Brain pericyte (primary cell): ENCODE data around the gene CACNA2D3.

Source experiments
- DNase-seq: peaks from one replicate; pipeline ENCODE4 v3.0.0-alpha.2; 2012; ENCODE audit warnings: low read depth, low spot score

CACNA2D3 gene

DNA sequence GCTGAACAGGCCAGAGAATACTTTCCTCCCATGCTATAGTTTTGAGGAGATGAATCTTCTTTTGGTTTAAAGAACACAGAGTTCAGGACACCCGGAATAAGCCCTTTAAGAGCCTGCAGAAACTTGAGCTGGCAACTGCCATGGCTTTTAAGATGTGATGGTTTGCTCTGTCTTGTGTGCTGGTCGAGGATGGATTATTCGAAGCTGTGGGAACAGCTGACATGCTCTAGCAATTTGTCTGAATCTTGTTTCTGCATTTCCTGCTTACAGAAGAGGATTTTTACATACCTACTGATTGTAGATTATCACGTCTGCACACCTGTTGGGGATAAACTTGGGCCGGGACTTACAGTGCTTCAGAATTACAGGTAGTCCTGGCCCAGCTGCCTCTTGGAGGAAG, 408.6 kb downstream of the CACNA2D3 start:
- no peak for DNase-seq

DNA sequence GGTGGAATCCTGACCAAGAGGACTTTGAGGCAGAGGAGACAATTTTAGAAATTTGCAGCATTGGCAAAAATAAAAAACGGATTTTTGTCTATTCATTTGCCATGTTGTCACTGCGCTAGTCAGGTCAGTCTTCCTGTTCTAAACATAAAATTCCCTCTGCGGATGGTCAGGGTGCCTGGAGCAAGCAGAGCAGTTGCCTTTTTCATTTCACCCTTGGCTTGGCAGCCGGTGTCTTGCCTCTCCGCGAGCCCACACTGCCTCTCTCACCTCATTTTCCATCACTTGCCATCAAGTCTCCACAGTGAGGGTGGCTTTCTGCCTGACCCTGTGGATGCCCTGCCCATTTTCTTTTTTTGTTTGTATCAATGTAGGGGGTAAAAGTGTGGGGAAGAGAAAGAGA, 409.4 kb downstream of the CACNA2D3 start:
- DNase-seq: no peak

DNA sequence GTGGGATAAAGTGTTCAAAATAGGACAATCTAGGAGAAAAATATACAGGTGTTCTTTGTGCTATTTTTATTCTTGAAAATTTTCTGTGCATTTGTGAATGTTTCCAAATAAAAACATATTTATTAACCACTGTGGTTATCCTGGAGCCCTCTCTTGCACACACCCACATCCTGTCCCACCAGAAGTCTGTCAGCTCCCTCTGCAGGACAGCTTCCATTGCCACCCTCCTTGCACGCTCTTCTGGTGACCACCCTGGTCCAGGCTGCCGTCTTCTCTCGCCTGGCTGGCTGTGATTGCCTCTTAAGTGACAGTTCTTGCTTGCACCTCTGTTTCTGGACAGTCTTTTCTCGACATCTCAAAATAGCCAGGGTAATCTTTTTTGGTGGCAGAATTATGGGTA, 411.5 kb downstream of the CACNA2D3 start:
- no peak for DNase-seq

DNA sequence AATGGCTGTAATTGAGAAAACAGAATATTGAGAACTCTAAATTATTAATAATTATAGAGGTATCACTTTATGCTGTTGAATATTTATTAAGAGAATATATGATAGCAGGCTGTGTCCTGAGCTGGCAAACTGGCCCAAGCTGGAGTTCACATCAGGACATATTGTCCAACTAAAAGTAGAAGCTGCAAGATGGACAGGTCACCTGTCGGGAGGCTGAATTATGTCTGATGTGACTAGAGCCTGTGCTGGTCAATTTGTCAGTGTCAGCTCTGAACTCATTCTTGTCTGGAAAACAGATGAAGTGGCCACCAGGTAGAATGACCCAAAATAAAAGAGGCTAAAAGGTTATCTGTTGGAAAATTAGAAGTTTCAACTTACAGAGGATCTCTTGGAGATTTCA, 413.3 kb downstream of the CACNA2D3 start:
- no peak for DNase-seq

DNA sequence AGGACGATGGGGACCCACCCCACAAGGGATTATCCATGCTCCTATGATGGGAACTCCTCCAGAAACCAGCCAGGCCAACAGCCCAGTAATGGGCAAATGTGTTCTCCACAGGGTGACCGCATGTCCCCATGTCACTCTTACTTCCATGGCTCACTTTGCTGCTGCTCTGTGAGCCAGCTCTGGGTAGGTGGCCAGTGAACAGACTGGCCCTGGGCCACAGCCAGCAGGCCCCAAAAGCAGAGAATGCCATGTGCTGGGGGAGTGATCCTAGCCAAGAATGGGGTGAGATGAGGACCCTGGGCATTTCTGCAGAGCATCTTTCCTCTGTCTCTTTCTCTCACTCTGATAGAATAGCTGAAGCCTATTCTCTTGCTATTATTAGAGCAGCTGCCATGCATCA, 414.1 kb downstream of the CACNA2D3 start:
- DNase-seq: no peak

DNA sequence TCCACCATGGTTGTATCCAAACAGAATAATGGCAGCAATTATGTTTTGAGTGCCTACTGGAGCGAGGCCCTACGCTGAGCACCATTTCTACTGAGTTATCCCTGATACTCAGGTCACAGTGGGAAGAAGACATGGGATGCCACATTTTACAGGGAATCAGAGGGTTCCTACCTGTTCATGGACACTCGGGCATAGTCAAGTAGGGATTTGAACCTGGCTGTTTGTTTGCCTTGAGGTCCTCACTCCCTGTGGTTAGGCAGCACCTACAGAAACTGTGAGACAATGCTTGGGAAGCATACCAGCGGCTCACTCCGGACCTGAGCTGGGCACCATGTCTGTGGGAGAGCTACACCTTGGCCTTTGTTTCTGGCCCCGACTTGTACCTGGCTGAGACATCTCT, 415.2 kb downstream of the CACNA2D3 start:
- DNase-seq: no peak

DNA sequence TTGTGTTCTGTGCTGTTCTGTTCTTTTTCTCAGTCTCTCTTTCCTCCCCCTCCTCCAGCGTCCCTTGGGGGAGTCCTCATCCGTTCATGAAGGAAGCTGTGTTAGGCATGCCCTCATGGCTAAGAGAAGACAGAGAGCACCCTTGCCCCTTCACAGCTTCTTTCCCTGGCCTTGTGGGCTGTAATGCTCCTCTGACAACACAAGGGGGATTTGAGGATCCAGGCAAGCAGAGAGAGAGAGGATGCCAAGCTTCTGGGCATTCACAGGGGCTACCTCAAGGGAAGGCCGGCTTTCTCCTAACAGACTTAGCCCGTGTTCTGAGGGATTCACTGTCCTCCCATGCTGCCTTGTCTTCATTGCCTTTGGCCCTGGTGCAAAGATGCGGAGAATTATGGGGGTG, 416.0 kb downstream of the CACNA2D3 start:
- no peak for DNase-seq

DNA sequence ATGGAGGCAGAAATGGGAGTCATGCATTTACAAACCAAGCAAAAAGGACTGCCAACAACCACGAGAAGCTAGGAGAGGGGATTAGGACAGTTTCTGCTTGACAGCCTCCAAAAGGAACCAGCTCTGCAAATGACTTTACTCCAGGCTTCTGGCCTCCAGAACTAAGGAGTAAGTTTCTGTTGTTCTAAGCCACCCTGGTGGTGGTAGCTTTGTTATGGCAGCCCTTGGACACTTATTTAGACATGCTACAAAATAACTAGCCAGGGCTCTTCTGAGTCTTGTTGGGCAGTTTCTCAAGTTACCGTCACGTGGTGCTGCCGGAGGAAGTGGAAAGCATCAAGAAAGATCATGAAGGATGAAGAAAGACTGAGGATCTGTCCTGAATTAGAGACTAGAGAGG, 419.0 kb downstream of the CACNA2D3 start:
- no peak for DNase-seq

DNA sequence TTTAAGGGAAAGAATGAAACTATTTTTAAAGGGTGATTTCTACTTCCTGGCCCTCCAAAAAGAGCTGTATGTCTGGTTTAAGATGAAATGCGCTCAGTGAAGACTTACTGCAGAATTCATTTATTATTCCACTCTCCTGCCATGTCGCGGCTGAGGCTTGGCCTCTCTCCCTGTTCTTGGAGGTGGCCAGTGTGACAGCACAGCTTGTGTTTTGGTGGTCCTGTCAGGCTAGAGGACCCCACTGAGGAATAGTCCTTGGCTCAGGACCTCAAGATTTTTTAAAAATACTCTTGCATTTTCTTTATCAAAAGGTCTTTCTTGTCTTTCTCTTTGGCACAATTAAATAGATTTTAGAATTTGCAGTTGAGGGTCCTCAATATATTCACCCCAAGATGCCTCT, 421.1 kb downstream of the CACNA2D3 start:
- DNase-seq: no peak

DNA sequence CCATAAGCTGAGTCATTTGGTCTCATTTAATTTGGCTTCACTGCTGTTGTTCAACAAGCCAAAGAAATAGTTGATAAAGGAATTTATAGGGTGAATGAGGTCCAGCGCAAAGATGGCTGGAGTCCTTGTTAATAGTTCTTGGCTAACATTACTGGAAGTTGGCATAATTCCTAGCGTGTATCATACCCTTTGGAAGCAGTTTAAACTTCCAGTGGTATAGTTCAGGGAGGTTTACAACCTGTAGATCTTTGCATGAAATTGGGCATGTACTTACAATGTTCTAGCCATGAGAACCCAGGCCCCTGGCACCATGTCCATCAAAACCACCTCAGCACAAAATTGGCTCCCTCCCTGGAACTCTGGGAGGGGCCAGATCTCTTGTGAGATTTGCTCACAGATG, 424.7 kb downstream of the CACNA2D3 start:
- no peak for DNase-seq

DNA sequence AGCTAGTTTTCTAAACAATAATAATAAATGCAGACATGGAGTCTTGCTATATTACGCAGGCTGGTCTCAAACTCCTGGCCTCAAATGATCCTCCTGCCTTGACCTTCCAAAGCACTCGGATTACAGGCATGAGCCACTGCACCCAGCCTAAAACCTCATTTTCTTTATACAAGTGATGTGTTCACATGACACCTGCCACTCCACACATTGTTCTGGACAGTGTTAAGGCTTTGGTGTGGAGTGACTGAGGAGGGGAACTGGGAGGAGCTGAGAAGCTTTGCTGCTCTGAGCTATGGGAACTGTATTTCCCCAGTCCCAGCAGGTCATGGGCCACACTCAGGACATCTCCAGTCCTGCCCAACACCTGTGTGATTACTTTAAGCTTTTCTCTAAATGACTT, 425.5 kb downstream of the CACNA2D3 start:
- DNase-seq: no peak

DNA sequence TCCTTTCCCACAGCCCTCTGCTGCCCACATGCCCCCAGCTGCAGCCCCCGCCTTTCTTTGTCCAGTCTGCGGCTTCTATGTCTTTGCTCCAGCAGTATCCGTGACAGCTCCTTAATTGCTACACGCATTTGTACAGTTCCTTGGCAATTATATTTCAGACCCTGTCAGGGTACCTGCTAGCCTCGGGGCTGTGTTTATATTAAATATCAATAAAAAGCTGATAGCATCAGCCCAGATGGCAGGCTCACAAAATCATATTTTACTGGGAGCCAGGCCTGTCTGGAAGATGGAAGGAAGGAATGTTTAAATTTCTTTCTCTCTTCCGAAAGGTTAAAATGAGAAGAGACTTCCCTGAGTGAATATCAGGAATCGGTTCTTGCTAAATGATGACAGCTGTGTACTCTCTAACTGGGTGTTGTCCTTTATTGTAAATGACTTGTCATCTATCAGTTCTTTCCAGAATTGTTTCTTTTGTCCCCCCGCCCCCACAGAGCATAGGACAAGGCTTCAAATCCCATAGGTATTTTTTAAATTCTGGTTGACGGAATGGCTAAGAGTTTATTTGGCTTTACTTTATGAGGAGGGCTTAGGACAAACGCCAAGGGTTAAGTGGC, 427.4 kb downstream of the CACNA2D3 start:
- no peak for DNase-seq

DNA sequence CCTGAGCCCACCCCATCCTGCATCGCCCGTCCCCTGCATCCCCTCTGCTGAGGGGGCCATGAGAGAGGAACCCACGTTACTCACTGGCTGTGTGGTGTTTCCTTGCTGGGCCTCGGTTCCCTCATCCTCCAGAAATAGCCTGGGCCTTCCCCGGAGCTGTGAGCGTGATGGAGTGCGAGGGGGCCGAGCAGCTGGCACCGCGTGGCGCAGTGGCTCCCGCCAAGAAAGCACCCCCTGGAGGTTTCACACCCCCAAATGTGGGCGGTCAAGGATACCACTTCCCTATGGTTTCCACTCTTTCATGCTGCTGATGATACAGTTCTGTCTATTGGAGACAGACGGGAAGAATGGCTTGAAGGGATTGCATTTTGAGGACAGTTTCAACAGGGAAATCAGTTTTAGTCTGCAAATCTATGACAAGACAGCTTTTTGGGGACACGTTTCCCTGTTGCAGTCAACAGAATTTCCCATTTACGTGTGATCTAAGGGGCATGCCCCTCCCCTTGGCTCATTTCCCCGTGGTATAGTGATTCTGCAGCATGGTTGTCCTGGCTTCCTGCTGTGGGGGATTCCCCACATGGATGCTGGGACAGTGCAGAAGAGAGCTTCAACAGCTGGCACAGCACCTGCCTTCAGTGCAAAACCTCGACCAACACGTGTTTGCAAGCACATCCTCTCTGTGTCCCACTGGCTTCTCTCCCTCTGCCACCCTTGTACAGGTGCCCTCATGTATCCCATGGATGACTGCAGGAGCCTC, 428.0 kb downstream of the CACNA2D3 start:
- no peak for DNase-seq

DNA sequence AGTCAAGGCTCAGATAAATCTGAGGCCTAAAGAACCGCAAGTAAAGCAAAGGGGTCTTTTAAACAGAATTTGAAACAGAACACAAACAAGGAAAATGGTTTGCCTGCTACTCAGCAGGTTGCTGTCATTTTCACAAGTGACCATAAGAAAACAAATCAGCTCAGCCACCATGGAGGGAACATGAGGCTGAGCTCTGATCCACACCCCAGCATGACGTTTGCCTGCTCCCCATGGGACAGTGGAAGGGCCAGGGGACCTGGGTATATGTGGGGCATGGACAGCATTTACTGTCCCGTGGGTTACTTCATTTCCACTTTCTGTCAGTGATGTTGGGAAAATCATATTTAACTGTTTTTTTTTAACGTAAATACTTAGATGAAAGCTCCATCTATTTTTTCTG, 434.3 kb downstream of the CACNA2D3 start:
- no peak for DNase-seq

DNA sequence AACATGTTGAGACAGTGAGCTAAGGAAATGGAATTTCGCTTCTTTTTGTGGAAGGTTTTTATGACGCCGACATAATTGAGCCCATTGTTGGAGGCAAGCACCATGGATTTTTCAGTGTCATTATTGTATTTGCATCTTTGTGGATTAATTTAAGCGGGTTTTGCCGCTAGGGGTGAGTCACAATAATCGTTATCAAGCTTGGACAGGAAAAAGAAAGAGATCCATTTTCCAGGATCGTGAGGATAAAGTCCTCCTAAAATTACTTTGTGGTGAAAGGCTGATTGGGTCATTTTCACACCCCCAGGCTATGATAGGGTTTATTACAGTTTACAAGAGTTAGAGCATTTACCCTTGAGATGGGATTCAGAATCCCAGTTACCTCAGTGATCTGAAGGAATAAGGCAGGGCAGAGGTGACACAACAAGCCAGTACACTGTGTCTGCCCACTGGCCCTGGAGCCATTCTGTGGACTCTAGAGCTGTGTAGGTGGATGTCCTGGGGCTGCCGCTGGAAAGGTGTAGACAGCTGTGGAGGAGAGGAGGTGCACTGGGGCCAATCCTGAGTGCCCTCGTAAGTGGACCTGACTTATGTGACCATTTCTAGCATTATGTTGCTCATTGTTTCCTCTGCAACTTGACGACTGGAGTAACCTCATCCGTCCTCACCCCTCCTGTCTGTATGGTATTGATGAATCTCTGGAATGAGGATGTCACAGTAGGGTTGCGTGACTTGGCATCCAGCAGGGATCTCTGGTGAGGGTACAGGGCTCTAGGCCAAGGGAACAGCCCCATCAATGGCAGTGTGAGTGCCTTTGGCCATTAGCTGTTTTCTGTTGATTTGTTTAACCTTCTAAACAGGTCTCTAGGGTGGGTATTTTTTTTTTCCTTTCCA, 435.4 kb downstream of the CACNA2D3 start:
- no peak for DNase-seq

DNA sequence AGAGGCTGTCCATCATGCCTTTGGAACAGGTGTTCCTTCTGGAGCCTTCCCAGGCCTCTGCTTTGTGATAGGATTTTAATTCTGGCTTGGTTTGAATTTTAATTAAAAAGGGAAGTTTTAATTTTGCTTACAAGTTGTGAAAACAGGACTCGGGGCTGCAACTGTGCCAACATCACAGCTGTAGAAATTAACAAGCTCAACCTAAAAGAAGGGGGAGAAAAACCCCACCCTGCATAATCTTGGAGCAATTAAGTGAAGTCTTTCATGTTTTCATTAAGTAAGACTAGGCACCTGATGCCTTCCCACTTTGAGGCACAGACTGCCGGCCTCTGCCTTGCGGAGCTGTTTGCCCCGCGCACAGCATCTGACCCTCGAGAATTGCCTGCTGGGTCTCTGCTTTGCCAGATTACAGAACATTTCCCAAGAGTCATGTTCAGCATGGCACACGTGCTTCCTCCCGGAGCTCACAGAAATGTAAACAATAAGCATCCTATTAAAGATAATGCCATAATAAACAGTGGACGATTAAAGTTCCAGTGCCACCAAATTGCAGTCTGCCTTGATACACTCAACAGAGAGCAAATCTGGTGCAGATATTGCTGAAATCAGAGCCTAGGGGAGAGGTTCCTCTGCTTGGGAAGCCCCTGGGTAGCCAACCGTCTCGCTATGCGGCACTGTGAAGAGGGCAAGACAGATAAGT, 441.3 kb downstream of the CACNA2D3 start:
- DNase-seq: no peak

DNA sequence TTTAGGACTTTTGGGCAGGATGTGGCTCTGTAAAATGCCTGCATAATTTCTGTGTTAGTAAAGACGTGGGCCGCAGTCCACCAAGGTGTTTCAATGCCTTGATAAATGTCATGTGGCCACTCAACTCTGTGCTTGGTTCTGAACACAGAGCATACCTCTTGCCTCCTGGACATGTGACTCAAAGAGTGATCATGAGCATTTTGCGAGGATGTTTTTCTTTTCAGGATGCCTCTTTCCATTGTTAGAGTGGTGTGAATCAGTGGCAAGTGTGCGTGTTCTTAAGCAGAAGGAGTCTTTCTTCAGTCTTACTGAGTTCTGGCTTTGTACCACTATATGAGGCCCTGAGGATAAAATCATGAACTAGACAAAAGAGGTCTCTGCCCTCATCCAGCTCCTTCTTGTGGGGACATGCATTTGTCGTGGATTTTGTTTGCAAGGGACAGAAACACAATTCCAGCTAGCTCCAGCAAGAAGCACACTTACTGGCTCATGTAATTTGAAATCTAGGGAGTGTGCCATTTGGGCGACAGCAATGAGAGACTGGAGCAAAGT, 442.1 kb downstream of the CACNA2D3 start:
- no peak for DNase-seq

DNA sequence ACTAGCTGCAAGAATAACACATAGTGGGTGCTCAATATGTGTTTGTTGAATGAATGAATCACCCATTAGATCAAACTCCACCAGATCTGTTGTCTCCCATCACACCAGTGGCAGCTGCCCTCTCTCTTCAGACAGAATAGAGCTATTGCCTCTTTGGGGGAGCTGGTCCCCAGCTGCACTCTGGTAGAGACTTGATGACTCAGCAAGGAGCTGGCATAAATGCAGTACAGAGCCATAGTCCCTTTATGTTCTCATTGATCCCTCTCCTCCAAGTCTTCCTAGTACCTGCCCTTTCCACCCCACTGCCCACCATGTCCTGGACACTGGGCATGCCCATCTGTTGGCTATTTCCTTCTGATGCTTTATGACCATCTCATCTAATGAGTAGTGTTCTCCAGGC, 443.6 kb downstream of the CACNA2D3 start:
- no peak for DNase-seq

DNA sequence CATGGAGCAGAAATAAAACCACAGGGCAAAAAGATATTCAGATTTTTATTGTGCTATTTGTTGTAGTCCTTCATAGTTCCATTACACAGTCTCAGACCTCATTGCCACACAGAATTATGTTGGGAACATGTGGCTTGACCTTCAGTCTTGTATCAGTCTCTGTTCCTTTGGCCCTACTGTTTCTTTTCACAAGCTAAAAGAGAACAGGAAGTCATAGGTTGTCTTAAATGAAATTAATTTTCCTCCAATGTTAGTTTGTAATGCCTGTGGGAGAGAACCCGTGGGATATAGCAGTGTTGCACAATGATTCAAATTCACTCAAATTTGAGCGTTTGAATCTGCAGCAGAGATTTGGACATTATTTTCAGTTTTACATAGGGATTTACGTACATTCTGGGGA, 445.6 kb downstream of the CACNA2D3 start:
- DNase-seq: no peak

DNA sequence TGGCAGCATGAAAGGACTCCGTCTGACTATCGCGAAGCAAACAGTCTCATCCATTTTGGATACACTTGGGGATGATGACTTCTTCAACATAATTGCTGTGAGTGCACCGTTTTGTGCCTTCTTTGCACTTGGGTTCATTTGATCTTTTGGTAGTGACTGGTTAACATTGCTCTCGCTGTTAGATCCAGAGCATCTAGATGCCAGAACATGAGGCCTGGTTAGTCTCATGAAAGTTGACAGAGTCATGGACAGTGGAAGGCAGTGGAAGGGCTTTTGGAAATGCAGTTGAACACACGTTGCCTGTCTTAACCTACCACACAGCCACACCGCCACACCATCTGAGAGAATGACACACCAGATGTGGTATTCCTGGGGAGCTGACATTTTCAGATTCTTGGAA, 447.7 kb downstream of the CACNA2D3 start:
- no peak for DNase-seq

DNA sequence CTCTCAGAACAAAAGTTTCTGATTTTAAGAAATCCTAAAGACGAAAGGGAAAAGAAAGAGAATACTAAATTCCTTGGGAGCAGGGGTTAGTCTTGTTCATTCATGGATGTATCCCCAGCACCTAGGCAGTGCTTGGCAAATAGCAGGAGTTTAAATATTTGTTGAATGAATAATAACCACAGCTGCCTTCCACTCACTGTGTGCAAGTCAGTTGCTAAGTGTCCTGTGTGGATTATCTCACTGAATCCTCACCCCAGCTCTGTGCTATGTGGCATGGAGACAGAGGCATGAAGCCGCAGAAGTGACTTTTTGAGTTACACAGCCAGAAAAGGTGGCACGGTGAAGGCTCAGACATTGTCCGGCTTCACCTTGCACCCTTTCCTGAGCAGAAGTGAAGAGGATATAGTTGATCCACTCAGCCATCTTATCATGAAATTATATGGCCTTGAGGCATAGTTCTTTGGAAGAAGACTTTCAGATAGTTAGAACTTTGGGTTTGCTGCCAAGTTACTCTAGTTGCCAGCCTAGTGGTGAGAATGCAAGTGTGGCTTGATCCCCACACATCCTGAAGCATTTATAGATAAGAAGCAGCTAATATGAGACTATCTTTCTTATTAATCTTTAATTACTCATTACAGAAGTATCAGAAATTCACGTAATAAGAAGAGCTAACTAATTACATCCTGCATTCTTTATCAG, 450.0 kb downstream of the CACNA2D3 start:
- DNase-seq: no peak
